ENCODE measurements around the gene SLC10A2.

The SLC10A2 gene

GRCh38 chr13:103068836-103069235 is 2.6 kb upstream of the SLC10A2 start:
- no peaks in the 10 kb centered on the region for H3K4me1 ChIP-seq (ENCODE audit: insufficient read depth, poor library complexity, severe bottlenecking)
- H3K9me3 ChIP-seq (ENCODE audit: severe bottlenecking), result no peaks in the 10 kb centered on the region
- H3K4me3 ChIP-seq (ENCODE audit: severe bottlenecking), result no peak overlapping the region
- no peaks in the 10 kb centered on the region for H3K27me3 ChIP-seq (ENCODE audit: insufficient read depth, poor library complexity, severe bottlenecking)
- no peak for DNase-seq (ENCODE audit: low spot score)
- no peak overlapping the region for H3K27ac ChIP-seq (ENCODE audit: poor library complexity, severe bottlenecking)
- H3K36me3 ChIP-seq (ENCODE audit: low read depth), result no peaks in the 10 kb centered on the region
- no peak for ATAC-seq (ENCODE audit: low read depth)
- no peak for TF ChIP-seq CTCF (IDR thresholded peaks at IDR 0.05; ENCODE audit: poor library complexity, severe bottlenecking)

GRCh38 chr13:103067751-103068555 is 1.7 kb upstream of the SLC10A2 start:
- no peak for DNase-seq (ENCODE audit: low spot score)
- Histone ChIP-seq H3K9me3 (ENCODE audit: severe bottlenecking) (no peaks in the 10 kb centered on the region), H3K27me3 (ENCODE audit: insufficient read depth, poor library complexity, severe bottlenecking) (no peaks in the 10 kb centered on the region), H3K27ac (ENCODE audit: poor library complexity, severe bottlenecking) (no peak overlapping the region), H3K4me1 (ENCODE audit: insufficient read depth, poor library complexity, severe bottlenecking) (no peaks in the 10 kb centered on the region), H3K4me3 (ENCODE audit: severe bottlenecking) (no peak overlapping the region), H3K36me3 (ENCODE audit: low read depth) (no peaks in the 10 kb centered on the region)
- peak; percentile 75 for ATAC-seq (ENCODE audit: low read depth)
- TF ChIP-seq CTCF (IDR thresholded peaks at IDR 0.05; ENCODE audit: poor library complexity, severe bottlenecking), result peak; percentile 35

GRCh38 chr13:103066781-103067345 is 646 bp upstream of the SLC10A2 start:
- no peak overlapping the region for H3K27ac ChIP-seq (ENCODE audit: poor library complexity, severe bottlenecking)
- no peak for TF ChIP-seq CTCF (IDR thresholded peaks at IDR 0.05; ENCODE audit: poor library complexity, severe bottlenecking)

GRCh38 chr13:103063376-103063775 is 2.8 kb downstream of the SLC10A2 start:
- DNase-seq (ENCODE audit: low spot score) (no peak), ATAC-seq (ENCODE audit: low read depth) (no peak)
- Histone ChIP-seq H3K4me1 (ENCODE audit: insufficient read depth, poor library complexity, severe bottlenecking) (no peaks in the 10 kb centered on the region), H3K36me3 (ENCODE audit: low read depth) (no peaks in the 10 kb centered on the region), H3K27ac (ENCODE audit: poor library complexity, severe bottlenecking) (no peak overlapping the region), H3K9me3 (ENCODE audit: severe bottlenecking) (no peaks in the 10 kb centered on the region), H3K4me3 (ENCODE audit: severe bottlenecking) (no peak overlapping the region), H3K27me3 (ENCODE audit: insufficient read depth, poor library complexity, severe bottlenecking) (no peaks in the 10 kb centered on the region)
- no peak for TF ChIP-seq CTCF (IDR thresholded peaks at IDR 0.05; ENCODE audit: poor library complexity, severe bottlenecking)

More at GRCh38 chr13:103066781-103067345, 646 bp upstream of the SLC10A2 start:
- H3K36me3 ChIP-seq (ENCODE audit: low read depth), result no peaks in the 10 kb centered on the region
- no peaks in the 10 kb centered on the region for H3K4me1 ChIP-seq (ENCODE audit: insufficient read depth, poor library complexity, severe bottlenecking)
- no peak for ATAC-seq (ENCODE audit: low read depth)
- no peaks in the 10 kb centered on the region for H3K9me3 ChIP-seq (ENCODE audit: severe bottlenecking)
- DNase-seq (ENCODE audit: low spot score), result no peak
- H3K27me3 ChIP-seq (ENCODE audit: insufficient read depth, poor library complexity, severe bottlenecking), result no peaks in the 10 kb centered on the region
- no peak overlapping the region for H3K4me3 ChIP-seq (ENCODE audit: severe bottlenecking)

GRCh38 chr13:103062079-103062478 is 4.1 kb downstream of the SLC10A2 start:
- Histone ChIP-seq H3K36me3 (ENCODE audit: low read depth) (no peaks in the 10 kb centered on the region), H3K9me3 (ENCODE audit: severe bottlenecking) (no peaks in the 10 kb centered on the region), H3K4me1 (ENCODE audit: insufficient read depth, poor library complexity, severe bottlenecking) (no peaks in the 10 kb centered on the region), H3K4me3 (ENCODE audit: severe bottlenecking) (no peak overlapping the region), H3K27ac (ENCODE audit: poor library complexity, severe bottlenecking) (no peak overlapping the region), H3K27me3 (ENCODE audit: insufficient read depth, poor library complexity, severe bottlenecking) (no peaks in the 10 kb centered on the region)
- TF ChIP-seq CTCF (IDR thresholded peaks at IDR 0.05; ENCODE audit: poor library complexity, severe bottlenecking), result no peak
- no peak for ATAC-seq (ENCODE audit: low read depth)
- DNase-seq (ENCODE audit: low spot score), result no peak

All from RWPE2 (cell line).